Measurements from ENCODE around the gene MEGF6. TPM values are rescaled to one million over a fixed set of nuclear protein-coding genes. Genes with fewer than 3 reads are reported as not detected.

Gene MEGF6
- total and polyA plus RNA-seq, 2 experiments from 2014 or later = 11.6 to 21.9 TPM

GRCh38 chr1:3547055-3548005 lies 64.0 kb downstream of the MEGF6 start:
- peaks cover 22% of the 10 kb centered on the region for H3K4me1 ChIP-seq (ENCODE audit: insufficient read depth)
- no peaks in the 10 kb centered on the region for H3K36me3 ChIP-seq (replicated peaks; ENCODE audit: insufficient read depth, low read depth)
- H3K27ac ChIP-seq = no peak overlapping the region
- H3K9me2 ChIP-seq (replicated peaks; ENCODE audit: insufficient read depth) = no peaks in the 10 kb centered on the region
- no peaks in the 10 kb centered on the region for H3K27me3 ChIP-seq
- no peak overlapping the region for H2AFZ ChIP-seq
- no peak for TF ChIP-seq CTCF (IDR thresholded peaks at IDR 0.05; ENCODE audit: poor library complexity)
- TF ChIP-seq EZH2phosphoT487 (IDR thresholded peaks at IDR 0.05; ENCODE audit: low read depth, severe bottlenecking, unreplicated experiment) = no peak
- TF ChIP-seq EZH2 (IDR thresholded peaks at IDR 0.05; ENCODE audit: borderline replicate concordance) = no peak
- no peak overlapping the region for H3K4me3 ChIP-seq
- no peak overlapping the region for H3K4me2 ChIP-seq
- no peaks in the 10 kb centered on the region for H3K79me2 ChIP-seq
- peak; percentile 44 for DNase-seq (ENCODE audit: low spot score)
- H4K20me1 ChIP-seq (ENCODE audit: insufficient read depth, poor library complexity, severe bottlenecking) = no peaks in the 10 kb centered on the region
- no peaks in the 10 kb centered on the region for H3K9me3 ChIP-seq (ENCODE audit: low read depth)
- WGBS (ENCODE audit: low lambda C conversion rate, missing lambda C conversion rate) = 86% methylated on average over 37 of the region's 38 CpGs

GRCh38 chr1:3546048-3546384 lies 65.3 kb downstream of the MEGF6 start:
- H3K9me3 ChIP-seq (ENCODE audit: low read depth) = no peaks in the 10 kb centered on the region
- no peak overlapping the region for H3K27ac ChIP-seq
- no peaks in the 10 kb centered on the region for H3K36me3 ChIP-seq (replicated peaks; ENCODE audit: insufficient read depth, low read depth)
- no peak for DNase-seq (ENCODE audit: low spot score)
- no peaks in the 10 kb centered on the region for H3K27me3 ChIP-seq
- peaks cover 25% of the 10 kb centered on the region for H3K4me1 ChIP-seq (ENCODE audit: insufficient read depth)
- no peak overlapping the region for H3K4me3 ChIP-seq
- TF ChIP-seq CTCF (IDR thresholded peaks at IDR 0.05; ENCODE audit: poor library complexity) (no peak), EZH2 (IDR thresholded peaks at IDR 0.05; ENCODE audit: borderline replicate concordance) (no peak), EZH2phosphoT487 (IDR thresholded peaks at IDR 0.05; ENCODE audit: low read depth, severe bottlenecking, unreplicated experiment) (no peak)
- H3K4me2 ChIP-seq = no peak overlapping the region
- H3K9me2 ChIP-seq (replicated peaks; ENCODE audit: insufficient read depth) = no peaks in the 10 kb centered on the region
- H2AFZ ChIP-seq = no peak overlapping the region
- H4K20me1 ChIP-seq (ENCODE audit: insufficient read depth, poor library complexity, severe bottlenecking) = no peaks in the 10 kb centered on the region
- H3K79me2 ChIP-seq = no peaks in the 10 kb centered on the region
- WGBS (ENCODE audit: low lambda C conversion rate, missing lambda C conversion rate) = 71% methylated on average over 4 of the region's 4 CpGs

- no peak for DNase-seq (ENCODE audit: low spot score)
- Histone ChIP-seq H3K79me2 (no peaks in the 10 kb centered on the region), H3K4me3 (no peak overlapping the region), H3K9me2 (replicated peaks; ENCODE audit: insufficient read depth) (no peaks in the 10 kb centered on the region), H3K9me3 (ENCODE audit: low read depth) (no peaks in the 10 kb centered on the region), H3K4me1 (ENCODE audit: insufficient read depth) (peaks cover 25% of the 10 kb centered on the region), H2AFZ (no peak overlapping the region), H4K20me1 (ENCODE audit: insufficient read depth, poor library complexity, severe bottlenecking) (no peaks in the 10 kb centered on the region), H3K27me3 (no peaks in the 10 kb centered on the region), H3K27ac (no peak overlapping the region), H3K4me2 (no peak overlapping the region), H3K36me3 (replicated peaks; ENCODE audit: insufficient read depth, low read depth) (no peaks in the 10 kb centered on the region)
- no peak for TF ChIP-seq EZH2 (IDR thresholded peaks at IDR 0.05; ENCODE audit: borderline replicate concordance)
- TF ChIP-seq EZH2phosphoT487 (IDR thresholded peaks at IDR 0.05; ENCODE audit: low read depth, severe bottlenecking, unreplicated experiment) = no peak
- no peak for TF ChIP-seq CTCF (IDR thresholded peaks at IDR 0.05; ENCODE audit: poor library complexity)
- WGBS (ENCODE audit: low lambda C conversion rate, missing lambda C conversion rate) = 77% methylated on average over 17 of the region's 21 CpGs
Measured at GRCh38 chr1:3545363-3546047, 65.8 kb downstream of the MEGF6 start.

All from hepatocyte (in vitro differentiated cells).